Astrocyte of the spinal cord (primary cell): ENCODE data around the gene LRWD1.

Experiments used
- DNase-seq: peaks from one replicate; pipeline ENCODE4 v3.0.0; 2011; ENCODE audit warnings: low read depth, low spot score
- H3K4me3 ChIP-seq: 2 replicates; pipeline ENCODE4 v1.5.1; 2011; ENCODE audit warnings: low read depth, mild to moderate bottlenecking, low read length, moderate library complexity
- in situ Hi-C: cut with HindIII; loops from 2 replicates; pipeline ENCODE4 v1.10.0; 2017; ENCODE audit warnings: low sequenced_read_pairs
- TF ChIP-seq, protein P1 (sequence below): IDR thresholded peaks from 2 replicates; pipeline ENCODE4 v1.5.1; 2012; ENCODE audit warnings: low read depth, mild to moderate bottlenecking, low read length, inconsistent platforms

Gene LRWD1

DNA sequence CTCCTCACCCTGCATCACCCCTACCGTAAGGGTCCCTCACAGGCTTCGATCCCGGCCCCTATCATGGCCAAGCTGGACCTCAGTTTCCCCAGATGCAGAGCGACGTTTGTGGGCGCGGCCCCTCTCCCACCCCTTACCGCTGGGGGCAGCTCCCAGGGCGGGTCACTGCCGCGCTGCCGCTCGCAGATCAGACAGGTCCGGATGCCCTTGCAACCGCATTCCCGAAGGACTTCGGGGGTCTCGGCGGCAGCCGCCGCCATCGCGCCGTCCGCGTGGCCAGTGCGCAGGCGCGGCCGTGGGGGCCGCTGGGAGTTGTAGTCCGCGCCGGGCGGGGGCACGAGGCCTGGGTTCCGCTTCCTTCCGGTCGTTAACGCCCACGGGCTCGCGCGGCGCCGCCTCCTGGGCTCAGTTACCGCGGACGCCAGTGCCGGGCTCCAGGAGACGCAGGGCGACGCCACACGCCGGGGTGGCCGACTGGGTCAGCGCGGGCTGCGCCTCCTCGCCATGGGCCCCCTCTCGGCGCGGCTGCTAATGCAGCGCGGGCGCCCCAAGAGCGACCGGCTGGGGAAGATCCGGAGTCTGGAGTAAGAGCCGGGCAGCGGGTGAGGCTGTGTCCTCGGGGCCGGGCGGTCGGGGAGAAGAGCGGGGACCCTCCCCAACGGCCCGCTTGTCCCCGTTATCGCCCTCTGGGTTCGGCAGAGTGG, at the start of gene LRWD1, which contains the start of gene ALKBH4:
Gene LRWD1 (plus strand): TSS at position 408 of the 704 bp plus-strand sequence. CDS start 97 bp downstream, at position 505.
Gene ALKBH4 (minus strand): TSS at position 287 of the 704 bp plus-strand sequence. CDS start 27 bp downstream, at position 260.
- peak within 1 kb of the TSS; percentile 99 for H3K4me3 ChIP-seq
- peak; percentile 90 for DNase-seq
- TF ChIP-seq, protein P1, sequence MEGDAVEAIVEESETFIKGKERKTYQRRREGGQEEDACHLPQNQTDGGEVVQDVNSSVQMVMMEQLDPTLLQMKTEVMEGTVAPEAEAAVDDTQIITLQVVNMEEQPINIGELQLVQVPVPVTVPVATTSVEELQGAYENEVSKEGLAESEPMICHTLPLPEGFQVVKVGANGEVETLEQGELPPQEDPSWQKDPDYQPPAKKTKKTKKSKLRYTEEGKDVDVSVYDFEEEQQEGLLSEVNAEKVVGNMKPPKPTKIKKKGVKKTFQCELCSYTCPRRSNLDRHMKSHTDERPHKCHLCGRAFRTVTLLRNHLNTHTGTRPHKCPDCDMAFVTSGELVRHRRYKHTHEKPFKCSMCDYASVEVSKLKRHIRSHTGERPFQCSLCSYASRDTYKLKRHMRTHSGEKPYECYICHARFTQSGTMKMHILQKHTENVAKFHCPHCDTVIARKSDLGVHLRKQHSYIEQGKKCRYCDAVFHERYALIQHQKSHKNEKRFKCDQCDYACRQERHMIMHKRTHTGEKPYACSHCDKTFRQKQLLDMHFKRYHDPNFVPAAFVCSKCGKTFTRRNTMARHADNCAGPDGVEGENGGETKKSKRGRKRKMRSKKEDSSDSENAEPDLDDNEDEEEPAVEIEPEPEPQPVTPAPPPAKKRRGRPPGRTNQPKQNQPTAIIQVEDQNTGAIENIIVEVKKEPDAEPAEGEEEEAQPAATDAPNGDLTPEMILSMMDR = peak; percentile 9
- in situ Hi-C loops = no loop called here

DNA sequence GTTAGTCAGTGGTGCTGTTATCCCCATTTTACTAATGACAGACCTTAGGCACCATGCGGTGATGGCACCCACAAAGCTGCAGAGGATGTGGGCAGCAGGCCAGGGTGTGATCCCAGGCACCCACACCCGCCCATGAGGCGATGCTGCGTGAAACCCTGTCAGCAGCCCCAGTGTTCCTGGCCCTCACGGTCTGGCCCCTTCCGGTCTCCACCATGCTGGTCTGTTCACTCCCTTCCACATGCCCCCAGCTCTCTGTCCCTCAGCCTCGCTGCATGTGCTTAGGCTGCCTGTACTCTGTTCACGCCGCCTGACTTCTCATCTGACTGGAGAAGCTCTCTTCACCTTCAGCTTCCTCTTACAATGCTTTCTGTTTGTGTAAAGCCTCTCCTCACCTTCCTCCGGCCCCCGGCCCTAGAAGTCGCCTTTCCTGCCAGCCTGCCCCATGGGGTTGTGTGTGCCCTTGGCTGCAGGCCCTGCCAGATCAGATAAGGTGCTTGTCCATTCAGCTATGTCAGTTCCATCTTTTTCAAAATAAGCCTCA, 49.0 kb upstream of the LRWD1 start:
- TF ChIP-seq, protein P1 = no peak
- no peak overlapping the region for H3K4me3 ChIP-seq
- in situ Hi-C loops = loop anchor here (10.0 kb wide), 1 partner anchor 131 kb away; the partner anchor contains the start of gene SH2B2
- DNase-seq = no peak

GRCh38 chr7:102416406-102416805, 48.4 kb upstream of the LRWD1 start:
- no peak for DNase-seq
- in situ Hi-C loops = loop anchor here (10.0 kb wide), 1 partner anchor 132 kb away; the partner anchor contains the start of gene SH2B2
- H3K4me3 ChIP-seq = no peak overlapping the region
- TF ChIP-seq, protein P1 = no peak

DNA sequence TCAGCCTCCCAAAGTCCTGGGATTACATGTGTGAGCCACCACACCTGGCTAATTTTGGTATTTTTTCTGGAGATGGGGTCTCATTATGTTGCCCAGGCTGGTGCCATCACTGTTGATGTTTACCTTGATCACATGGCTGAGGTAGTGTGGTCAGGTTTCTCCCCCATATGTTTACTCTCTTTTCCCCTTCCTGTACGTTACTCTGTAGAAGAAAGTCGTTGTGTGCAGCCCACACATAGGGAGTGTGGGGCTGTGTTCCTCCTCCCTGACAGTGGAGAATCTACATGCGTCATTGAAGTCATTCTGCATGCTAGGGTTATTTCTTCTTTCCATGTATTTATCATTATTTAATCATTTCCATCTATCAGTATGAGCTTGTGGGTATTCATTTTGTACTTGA, 47.7 kb upstream of the LRWD1 start:
- no peak overlapping the region for H3K4me3 ChIP-seq
- in situ Hi-C loops = loop anchor here (10.0 kb wide), 1 partner anchor 132 kb away; the partner anchor contains the start of gene SH2B2
- no peak for DNase-seq
- TF ChIP-seq, protein P1 = no peak

DNA sequence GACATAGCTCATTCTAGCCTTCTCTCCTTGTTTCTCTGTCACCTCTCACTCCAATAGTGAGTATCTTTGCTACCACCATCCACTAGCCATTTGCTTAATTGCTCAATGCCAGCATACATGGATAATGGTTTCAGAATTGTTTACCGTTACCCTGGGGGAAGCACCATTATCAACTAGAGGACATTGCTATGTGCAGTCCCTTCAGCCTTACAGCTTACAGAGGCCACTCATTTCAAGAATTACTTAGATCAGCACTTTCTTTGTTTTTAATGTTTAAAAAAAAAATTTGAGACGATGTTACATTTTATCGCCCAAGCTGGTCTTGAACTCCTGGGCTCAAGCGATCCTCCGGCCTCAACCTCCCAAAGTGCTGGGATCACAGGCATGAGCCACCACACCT, 46.2 kb upstream of the LRWD1 start:
- no peak overlapping the region for H3K4me3 ChIP-seq
- DNase-seq = no peak
- in situ Hi-C loops = loop anchor here (10.0 kb wide), 1 partner anchor 134 kb away; the partner anchor contains the start of gene SH2B2
- TF ChIP-seq, protein P1 = no peak

DNA sequence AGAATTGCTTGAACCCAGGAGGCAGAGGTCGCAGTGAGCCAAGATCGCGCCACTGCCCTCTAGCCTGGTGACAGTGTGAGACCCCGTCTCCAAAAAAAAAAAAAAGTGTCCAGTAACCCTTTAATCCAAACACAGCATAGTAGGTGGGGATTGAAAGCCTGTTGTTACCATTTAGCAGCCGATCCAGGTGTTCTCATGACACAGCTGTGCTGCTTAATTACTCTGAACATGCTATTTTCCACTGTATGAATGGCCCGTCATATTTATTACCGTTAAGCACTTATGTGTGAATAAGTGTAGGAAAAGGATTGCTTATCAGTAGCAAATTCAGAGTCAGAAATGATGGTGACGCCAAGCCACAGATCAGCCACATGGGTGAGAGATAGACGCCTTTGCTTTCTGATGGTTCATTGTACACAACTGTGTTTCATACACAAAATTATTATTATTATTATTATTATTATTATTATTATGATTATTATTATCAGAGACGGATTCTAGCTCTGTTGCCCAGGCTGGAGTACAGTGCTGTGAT, 43.0 kb upstream of the LRWD1 start:
- no peak overlapping the region for H3K4me3 ChIP-seq
- in situ Hi-C loops = no loop called here
- no peak for DNase-seq
- TF ChIP-seq, protein P1 = no peak
